Measurements from ENCODE around the gene TNFRSF14.
"Not testable (repeated sequence)": the region's sequence is repeated elsewhere in the genome, so short reads cannot be mapped to it uniquely, and the experiment has no call there.

TNFRSF14 gene

GRCh38 chr1:2569060-2569459 is 12.9 kb downstream of the TNFRSF14 start:
- DNase-seq = no peak

- DNase-seq = not testable (repeated sequence)
Observed at GRCh38 chr1:2569703-2570102, 13.5 kb downstream of the TNFRSF14 start.

GRCh38 chr1:2570332-2570731 is 14.2 kb downstream of the TNFRSF14 start:
- no peak for DNase-seq

- DNase-seq = no peak
Observed at GRCh38 chr1:2571348-2571747, 15.2 kb downstream of the TNFRSF14 start.

GRCh38 chr1:2573250-2573920 is 17.2 kb downstream of the TNFRSF14 start:
- no peak for DNase-seq

- no peak for DNase-seq
Observed at GRCh38 chr1:2574350-2574749, 18.2 kb downstream of the TNFRSF14 start.

- no peak for DNase-seq
Observed at GRCh38 chr1:2575801-2576663, 19.9 kb downstream of the TNFRSF14 start.

GRCh38 chr1:2577565-2578075 is 21.4 kb downstream of the TNFRSF14 start:
- peak; percentile 57 for DNase-seq

- DNase-seq = no peak
Observed at GRCh38 chr1:2578758-2579118, 22.6 kb downstream of the TNFRSF14 start.

- no peak for DNase-seq
Observed at GRCh38 chr1:2580691-2581090, 24.5 kb downstream of the TNFRSF14 start.

GRCh38 chr1:2582391-2582790 is 26.2 kb downstream of the TNFRSF14 start:
- DNase-seq = no peak

GRCh38 chr1:2583331-2583791 is 27.2 kb downstream of the TNFRSF14 start:
- DNase-seq = peak; percentile 41

GRCh38 chr1:2583871-2584351 is 27.7 kb downstream of the TNFRSF14 start:
- DNase-seq = peak; percentile 41

- peak; percentile 34 for DNase-seq
Observed at GRCh38 chr1:2584686-2585317, 28.6 kb downstream of the TNFRSF14 start.

- peak; percentile 78 for DNase-seq
Observed at GRCh38 chr1:2585318-2586092, 29.3 kb downstream of the TNFRSF14 start.

- peak; percentile 99 for DNase-seq
Observed at GRCh38 chr1:2586154-2587070, 30.2 kb downstream of the TNFRSF14 start, which contains the start of gene PRXL2B. TSS of gene PRXL2B (plus strand) at chr1:2586777. CDS start at chr1:2586886, 109 bp downstream.

- DNase-seq = peak; percentile 48
Observed at GRCh38 chr1:2587071-2587859, 31.1 kb downstream of the TNFRSF14 start.

GRCh38 chr1:2587860-2588571 is 31.8 kb downstream of the TNFRSF14 start:
- no peak for DNase-seq

GRCh38 chr1:2588661-2589430 is 32.7 kb downstream of the TNFRSF14 start:
- no peak for DNase-seq
